ENCODE measurements around the gene TBATA.

TBATA gene

DNA sequence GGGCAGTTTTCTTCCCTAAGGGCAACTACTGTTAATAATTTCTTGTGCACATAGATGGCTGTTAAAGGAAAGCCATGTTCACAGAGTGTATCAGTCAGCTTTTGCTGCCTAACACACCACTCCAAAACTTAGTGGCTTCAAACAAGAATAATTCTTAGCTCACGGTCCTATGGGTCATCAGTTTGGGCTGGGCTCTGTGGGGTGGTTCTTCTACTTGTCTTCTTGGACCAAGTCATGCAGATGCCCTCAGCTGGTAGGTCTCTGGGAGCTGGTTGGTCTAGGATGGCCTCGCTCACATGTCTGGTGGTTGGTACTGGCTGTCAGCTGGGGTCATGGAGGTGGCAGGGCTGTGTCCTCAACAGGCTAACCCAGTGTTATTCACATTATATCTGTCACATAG is 39.6 kb downstream of the TBATA start:
- DNase-seq (ENCODE audit: low read depth) = no peak
- H3K4me3 ChIP-seq (ENCODE audit: low read depth, low read length) = no peak overlapping the region
- TF ChIP-seq, protein P1, sequence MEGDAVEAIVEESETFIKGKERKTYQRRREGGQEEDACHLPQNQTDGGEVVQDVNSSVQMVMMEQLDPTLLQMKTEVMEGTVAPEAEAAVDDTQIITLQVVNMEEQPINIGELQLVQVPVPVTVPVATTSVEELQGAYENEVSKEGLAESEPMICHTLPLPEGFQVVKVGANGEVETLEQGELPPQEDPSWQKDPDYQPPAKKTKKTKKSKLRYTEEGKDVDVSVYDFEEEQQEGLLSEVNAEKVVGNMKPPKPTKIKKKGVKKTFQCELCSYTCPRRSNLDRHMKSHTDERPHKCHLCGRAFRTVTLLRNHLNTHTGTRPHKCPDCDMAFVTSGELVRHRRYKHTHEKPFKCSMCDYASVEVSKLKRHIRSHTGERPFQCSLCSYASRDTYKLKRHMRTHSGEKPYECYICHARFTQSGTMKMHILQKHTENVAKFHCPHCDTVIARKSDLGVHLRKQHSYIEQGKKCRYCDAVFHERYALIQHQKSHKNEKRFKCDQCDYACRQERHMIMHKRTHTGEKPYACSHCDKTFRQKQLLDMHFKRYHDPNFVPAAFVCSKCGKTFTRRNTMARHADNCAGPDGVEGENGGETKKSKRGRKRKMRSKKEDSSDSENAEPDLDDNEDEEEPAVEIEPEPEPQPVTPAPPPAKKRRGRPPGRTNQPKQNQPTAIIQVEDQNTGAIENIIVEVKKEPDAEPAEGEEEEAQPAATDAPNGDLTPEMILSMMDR (IDR thresholded peaks at IDR 0.05; ENCODE audit: low read depth, low read length, missing control alignments) = no peak

- DNase-seq (ENCODE audit: low read depth) = no peak
- TF ChIP-seq, protein P1 (IDR thresholded peaks at IDR 0.05; ENCODE audit: low read depth, low read length, missing control alignments) = no peak
- no peak overlapping the region for H3K4me3 ChIP-seq (ENCODE audit: low read depth, low read length)
These were observed 40.5 kb downstream of the TBATA start for GRCh38 chr10:70744617-70745143.

DNA sequence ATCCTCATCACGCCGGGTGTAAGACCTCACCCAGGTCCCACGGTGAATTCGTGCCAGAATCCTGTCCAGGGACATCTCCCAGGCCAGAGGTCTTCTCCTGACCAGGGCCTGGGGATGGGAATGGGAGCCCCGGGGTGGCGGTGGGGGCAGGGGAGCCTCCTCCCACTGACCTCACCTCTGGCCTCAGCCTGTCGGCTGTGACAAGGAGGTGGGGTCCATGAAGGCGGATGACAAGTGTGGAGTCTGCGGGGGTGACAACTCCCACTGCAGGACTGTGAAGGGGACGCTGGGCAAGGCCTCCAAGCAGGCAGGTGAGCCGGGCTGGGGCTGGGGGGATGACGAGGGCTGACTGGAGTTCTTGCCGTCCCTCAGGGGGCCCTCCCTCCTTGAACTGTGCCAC is 41.3 kb downstream of the TBATA start:
- H3K4me3 ChIP-seq (ENCODE audit: low read depth, low read length) = no peak overlapping the region
- no peak for DNase-seq (ENCODE audit: low read depth)
- TF ChIP-seq, protein P1 (IDR thresholded peaks at IDR 0.05; ENCODE audit: low read depth, low read length, missing control alignments) = no peak

DNA sequence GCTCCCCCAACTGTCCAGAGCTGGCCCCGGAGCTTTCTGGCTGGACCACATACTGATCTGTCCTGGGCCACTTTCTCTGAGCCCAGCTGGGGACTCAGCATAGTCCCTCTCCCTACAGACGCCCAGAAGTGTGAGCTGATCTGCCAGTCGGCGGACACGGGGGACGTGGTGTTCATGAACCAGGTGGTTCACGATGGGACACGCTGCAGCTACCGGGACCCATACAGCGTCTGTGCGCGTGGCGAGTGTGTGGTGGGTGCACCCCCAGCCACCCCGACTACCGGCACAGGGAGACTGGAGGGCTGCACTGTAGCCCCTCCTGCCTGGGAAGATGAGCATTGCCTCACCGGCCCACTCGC is 41.8 kb downstream of the TBATA start:
- TF ChIP-seq, protein P1 (IDR thresholded peaks at IDR 0.05; ENCODE audit: low read depth, low read length, missing control alignments) = no peak
- no peak for DNase-seq (ENCODE audit: low read depth)

DNA sequence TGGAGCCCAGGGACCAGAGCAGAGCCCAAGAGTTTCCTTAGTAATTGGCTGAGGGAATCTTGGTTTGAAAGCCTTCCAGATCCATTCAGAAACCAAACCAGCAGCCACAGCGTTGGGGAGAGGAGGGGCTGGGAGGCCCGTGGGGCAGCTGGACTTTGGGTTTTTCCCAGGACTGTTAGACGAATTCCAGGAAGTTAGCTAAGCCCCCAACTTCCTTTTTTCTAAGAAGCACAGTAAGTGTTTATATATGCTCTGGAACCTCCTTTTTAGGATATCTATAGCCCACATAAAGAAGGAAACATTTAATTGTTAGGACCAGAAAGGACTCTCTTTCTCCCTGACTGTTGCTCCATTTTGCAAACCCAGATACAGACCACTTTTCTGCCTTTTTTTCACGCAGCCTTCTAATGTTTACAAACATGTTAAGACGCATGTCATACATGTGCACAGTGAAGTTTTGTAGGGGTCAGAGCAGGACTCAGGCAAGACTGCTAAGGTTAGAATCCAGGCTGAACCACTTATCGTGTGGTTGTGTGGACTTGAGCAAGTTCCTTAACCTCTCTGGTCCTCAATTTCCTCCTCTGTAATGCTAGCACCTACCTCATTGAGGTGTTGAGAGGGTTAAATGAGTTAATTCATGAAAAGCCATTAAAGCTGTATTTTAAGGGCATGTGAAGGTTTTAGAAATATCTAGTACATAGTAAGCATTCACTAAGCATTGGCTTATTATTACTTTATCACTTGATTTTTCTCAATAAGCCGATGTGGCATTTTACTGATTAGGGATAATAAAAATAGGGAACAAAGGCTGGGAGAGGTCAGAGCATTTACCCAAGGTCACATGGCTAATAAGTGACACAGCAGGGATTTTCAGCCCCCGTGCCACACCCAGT is 42.4 kb downstream of the TBATA start:
- TF ChIP-seq, protein P1 (IDR thresholded peaks at IDR 0.05; ENCODE audit: low read depth, low read length, missing control alignments) = no peak
- H3K4me3 ChIP-seq (ENCODE audit: low read depth, low read length) = no peak overlapping the region
- DNase-seq (ENCODE audit: low read depth) = no peak

More for the DNA sequence above, 41.8 kb downstream of the TBATA start:
- H3K4me3 ChIP-seq (ENCODE audit: low read depth, low read length) = no peak overlapping the region

- DNase-seq (ENCODE audit: low read depth) = no peak
These were observed 44.5 kb downstream of the TBATA start for GRCh38 chr10:70740406-70741288.

More at GRCh38 chr10:70740406-70741288, 44.5 kb downstream of the TBATA start:
- TF ChIP-seq, protein P1 (IDR thresholded peaks at IDR 0.05; ENCODE audit: low read depth, low read length, missing control alignments) = no peak
- no peak overlapping the region for H3K4me3 ChIP-seq (ENCODE audit: low read depth, low read length)
